Duodenal mucosa (tissue), 2 donors: ENCODE measurements around the gene KRTAP10-8.
"Not testable (repeated sequence)": the region's sequence is repeated elsewhere in the genome, so short reads cannot be mapped to it uniquely, and the experiment has no call there.

Source experiments
- H3K27ac ChIP-seq: one replicate; pipeline ENCODE4 v1.7.0; 2013; ENCODE audit warnings: low read depth, low read length
- H3K27me3 ChIP-seq, 2 donors: one replicate each; pipeline ENCODE4 v1.7.0; 2013; ENCODE audit warnings: low read length in 2 of 2, control low read depth in 1 of 2; ENCODE audit not compliant: insufficient read depth in 2 of 2, control insufficient read depth in 1 of 2
- H3K36me3 ChIP-seq, 2 donors: one replicate each; pipeline ENCODE4 v1.7.0; 2013; ENCODE audit warnings: low read length in 2 of 2, control low read depth in 1 of 2; ENCODE audit not compliant: insufficient read depth in 2 of 2, control insufficient read depth in 1 of 2
- H3K4me1 ChIP-seq, 2 donors: one replicate each; pipeline ENCODE4 v1.7.0; 2013; ENCODE audit warnings: low read length in 2 of 2, control low read depth in 1 of 2; ENCODE audit not compliant: insufficient read depth in 2 of 2, control insufficient read depth in 1 of 2
- H3K4me3 ChIP-seq, 2 donors: one replicate each; pipeline ENCODE4 v1.7.0; 2013; ENCODE audit warnings: low read length in 2 of 2, low read depth in 1 of 2
- H3K9ac ChIP-seq, 2 donors: one replicate each; pipeline ENCODE4 v1.7.0; 2013; ENCODE audit warnings: low read length in 2 of 2, low read depth in 1 of 2
- H3K9me3 ChIP-seq, 2 donors: one replicate each; pipeline ENCODE4 v1.7.0; 2013; ENCODE audit warnings: low read length in 2 of 2, control low read depth in 1 of 2; ENCODE audit not compliant: control insufficient read depth in 1 of 2

Gene KRTAP10-8

GRCh38 chr21:44654576-44655175 lies 42.8 kb downstream of the KRTAP10-8 start, which contains the start of gene KRTAP12-4:
TSS of gene KRTAP12-4 (minus strand) at chr21:44654659. CDS start at chr21:44654614, 45 bp downstream.
- no peaks in the 10 kb centered on the region for H3K27me3 ChIP-seq
- H3K4me3 ChIP-seq, result no peak within 1 kb of the TSS
- H3K36me3 ChIP-seq, result no peaks in the 10 kb centered on the region
- no peak within 1 kb of the TSS for H3K9ac ChIP-seq
- H3K27ac ChIP-seq, result no peak within 1 kb of the TSS
- H3K4me1 ChIP-seq, result peaks cover 0 to 4% of the 10 kb centered on the region in 2 donors
- no peaks in the 10 kb centered on the region for H3K9me3 ChIP-seq

GRCh38 chr21:44656868-44657267 lies 45.0 kb downstream of the KRTAP10-8 start:
- Histone ChIP-seq H3K4me3 (no peak overlapping the region), H3K27ac (no peak overlapping the region), H3K27me3 (no peaks in the 10 kb centered on the region), H3K4me1 (peaks cover 0 to 4% of the 10 kb centered on the region in 2 donors), H3K9ac (peak overlapping the region in 1 of 2 donors; percentile 4), H3K36me3 (no peaks in the 10 kb centered on the region), H3K9me3 (no peaks in the 10 kb centered on the region)

DNA sequence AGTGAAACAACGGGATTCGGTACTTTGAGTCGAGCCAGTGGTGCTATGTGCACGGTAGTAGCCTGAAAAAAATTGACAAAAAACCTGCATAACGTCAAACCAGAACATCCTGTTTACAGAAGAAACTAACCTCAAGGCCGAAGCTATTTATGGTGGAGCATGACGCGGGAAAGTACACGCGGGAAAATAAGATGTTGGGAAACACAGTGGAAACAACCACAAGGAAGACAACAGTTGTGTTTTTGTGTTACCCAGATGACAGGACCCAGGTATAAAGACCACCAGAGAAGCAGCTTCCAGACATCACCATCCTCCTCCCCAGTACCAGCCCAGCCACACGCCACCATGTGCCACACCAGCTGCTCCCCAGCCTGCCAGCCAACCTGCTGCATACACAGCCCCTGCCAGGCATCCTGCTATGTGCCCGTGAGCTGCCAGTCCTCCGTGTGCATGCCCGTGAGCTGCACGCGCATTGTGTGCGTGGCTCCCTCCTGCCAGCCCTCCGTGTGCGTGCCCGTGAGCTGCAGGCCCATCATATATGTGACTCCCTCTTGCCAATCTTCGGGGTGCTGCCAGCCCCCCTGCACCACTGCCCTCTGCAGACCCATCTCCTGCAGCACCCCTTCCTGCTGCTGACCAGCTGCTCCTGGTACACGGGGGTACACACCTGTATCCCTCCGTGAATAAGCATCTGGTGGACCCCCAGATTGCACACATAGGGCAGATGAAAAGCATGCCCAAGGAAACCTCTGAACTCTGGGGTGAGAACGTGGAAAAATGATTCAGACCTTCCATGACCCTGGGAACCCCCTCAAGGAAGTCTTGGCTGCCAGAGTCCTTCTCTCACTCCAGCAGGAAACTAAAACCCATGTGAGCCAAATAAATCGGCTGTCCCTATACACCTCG lies 46.0 kb downstream of the KRTAP10-8 start, which contains the start of gene KRTAP12-3:
TSS of gene KRTAP12-3 (plus strand) at position 298 of the 906 bp plus-strand sequence. CDS start at position 346, 48 bp downstream.
- H3K9me3 ChIP-seq, result no peaks in the 10 kb centered on the region
- peak within 1 kb of the TSS; percentile 28 for H3K27ac ChIP-seq
- H3K9ac ChIP-seq, result peak within 1 kb of the TSS in 1 of 2 donors; percentile 4
- peaks cover 0 to 4% of the 10 kb centered on the region in 2 donors for H3K4me1 ChIP-seq
- H3K4me3 ChIP-seq, result no peak within 1 kb of the TSS
- no peaks in the 10 kb centered on the region for H3K36me3 ChIP-seq
- H3K27me3 ChIP-seq, result no peaks in the 10 kb centered on the region

DNA sequence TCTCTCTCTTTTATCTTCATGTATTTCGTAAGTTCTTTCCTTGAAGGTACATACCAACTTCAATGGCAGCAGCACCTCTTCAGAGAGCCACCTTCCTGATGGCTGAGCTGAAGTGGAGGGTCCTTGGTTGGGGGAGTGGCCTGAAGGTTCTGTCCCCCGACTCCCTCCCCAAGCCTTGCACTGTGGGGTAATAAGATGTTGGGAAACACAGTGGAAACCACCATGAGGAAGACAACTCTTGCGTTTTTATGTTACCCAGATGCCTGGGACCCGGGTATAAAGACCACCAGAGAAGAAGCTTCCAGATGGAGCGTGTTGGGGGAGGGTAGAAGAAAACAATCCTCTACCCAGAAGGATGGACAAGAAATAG lies 46.6 kb downstream of the KRTAP10-8 start:
- Histone ChIP-seq H3K9ac (no peak overlapping the region), H3K4me3 (no peak overlapping the region), H3K27ac (no peak overlapping the region), H3K36me3 (no peaks in the 10 kb centered on the region), H3K27me3 (no peaks in the 10 kb centered on the region), H3K4me1 (peaks cover 0 to 4% of the 10 kb centered on the region in 2 donors), H3K9me3 (no peaks in the 10 kb centered on the region)

DNA sequence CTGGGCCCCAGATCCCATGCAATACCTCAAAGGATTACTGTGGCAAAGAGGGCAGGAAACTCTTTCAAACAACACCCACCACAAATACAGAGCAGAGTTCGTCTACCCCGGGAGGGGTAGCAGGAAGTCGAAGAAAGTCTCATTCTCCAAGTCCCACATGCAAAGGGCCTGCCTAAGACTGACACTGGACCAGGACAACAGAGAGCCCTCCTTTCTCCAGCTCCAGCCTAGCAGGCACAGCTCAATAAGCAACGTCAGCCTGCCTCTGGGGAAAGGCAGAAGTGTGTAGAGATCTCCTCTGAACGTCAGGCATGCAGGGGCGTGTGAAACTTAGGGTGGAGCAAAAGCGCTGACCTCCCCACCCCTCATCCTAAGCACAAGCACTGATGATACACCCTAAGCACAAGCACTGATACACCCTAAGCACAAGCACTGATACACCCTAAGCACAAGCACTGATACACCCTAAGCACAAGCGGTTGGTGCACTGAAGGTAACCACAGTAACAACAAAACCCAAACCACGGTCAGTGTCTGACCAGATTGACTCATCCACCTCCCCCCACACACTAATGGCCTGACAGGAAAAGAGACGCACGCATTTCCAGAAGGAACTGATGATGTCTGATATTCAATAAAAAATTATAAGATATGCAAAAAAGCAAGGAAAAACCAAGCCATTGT lies 47.2 kb downstream of the KRTAP10-8 start:
- no peak overlapping the region for H3K9ac ChIP-seq
- H3K9me3 ChIP-seq, result no peaks in the 10 kb centered on the region
- H3K27ac ChIP-seq, result no peak overlapping the region
- peaks cover 0 to 4% of the 10 kb centered on the region in 2 donors for H3K4me1 ChIP-seq
- H3K4me3 ChIP-seq, result no peak overlapping the region
- H3K27me3 ChIP-seq, result no peaks in the 10 kb centered on the region
- H3K36me3 ChIP-seq, result no peaks in the 10 kb centered on the region

DNA sequence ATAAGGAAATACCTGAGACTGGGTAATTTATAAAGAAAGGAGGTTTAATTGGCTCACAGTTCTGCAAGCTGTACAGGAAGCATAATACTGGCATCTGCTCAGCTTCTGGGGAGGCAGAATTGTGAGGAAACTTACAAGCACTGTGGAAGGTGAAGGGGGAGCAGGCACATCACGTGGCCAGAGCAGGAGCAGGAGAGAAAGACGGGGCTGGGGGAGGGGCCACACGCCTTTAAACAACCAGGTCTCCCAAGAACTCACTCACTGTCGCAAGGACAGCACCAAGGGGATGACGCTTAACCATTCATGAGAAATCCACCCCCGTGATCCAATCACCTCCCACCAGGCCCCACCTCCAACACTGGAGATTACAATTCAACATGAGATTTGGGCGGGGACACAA lies 49.7 kb downstream of the KRTAP10-8 start:
- H3K9me3 ChIP-seq, H3K4me1 ChIP-seq, H3K27me3 ChIP-seq, H3K9ac ChIP-seq, H3K27ac ChIP-seq, H3K4me3 ChIP-seq, H3K36me3 ChIP-seq: not testable (repeated sequence)
